Ovary (tissue), 9 donors: ENCODE measurements around the gene ZPBP. TPM values are rescaled to one million over a fixed set of nuclear protein-coding genes. Genes with fewer than 3 reads are reported as not detected.

Experiments
- DNase-seq, 5 donors: peaks; one replicate each; pipeline ENCODE4 v3.0.0-alpha.2; 2019 to 2020
- H3K27ac ChIP-seq, 2 donors: fragments of 200-600 bp; one replicate each; pipeline versions ENCODE4 v1.5.1 to v1.8.0; 2019 to 2022
- H3K27me3 ChIP-seq: fragments of 200-600 bp; one replicate; pipeline ENCODE4 v1.8.0; 2022
- H3K36me3 ChIP-seq: fragments of 200-600 bp; sonication (generic); one replicate; pipeline ENCODE4 v1.5.1; 2019
- H3K4me1 ChIP-seq: one replicate; pipeline ENCODE4 v1.8.1; 2013; ENCODE audit warnings: mild to moderate bottlenecking, moderate library complexity; ENCODE audit not compliant: insufficient read depth
- H3K4me3 ChIP-seq: fragments of 200-600 bp; sonication (generic); one replicate; pipeline ENCODE4 v1.5.1; 2017
- H3K9me3 ChIP-seq, 2 donors: fragments of 200-600 bp in 1 of 2; sonication (generic) in 1 of 2; one replicate each; pipeline versions ENCODE4 v1.5.1 to v1.8.1; 2013 to 2019; ENCODE audit warnings: mild to moderate bottlenecking in 1 of 2, moderate library complexity in 1 of 2
- CTCF ChIP-seq, 3 donors: fragments of 450-650 bp in 2 of 3; fragments of 200-600 bp in 1 of 3; IDR thresholded peaks; one replicate each; pipeline versions ENCODE4 v1.5.1 to v1.8.0; 2016 to 2022; ENCODE audit warnings: antibody characterized with exemption in 3 of 3, mild to moderate bottlenecking in 1 of 3
- EP300 ChIP-seq: sonication (generic); formaldehyde crosslinking; IDR thresholded peaks from one replicate; pipeline ENCODE4 v1.6.1; 2017; ENCODE audit warnings: antibody characterized with exemption
- POLR2A ChIP-seq: fragments of 450-650 bp; IDR thresholded peaks from one replicate; pipeline ENCODE4 v1.6.1; 2017; ENCODE audit warnings: antibody characterized with exemption, mild to moderate bottlenecking, moderate library complexity
- WGBS, 3 donors: extraction: QIAGEN DNeasy Blood & Tissue Kit in 1 of 3; methylation state at CpG; one replicate each; pipeline versions ENCODE4 v1.1.5 to v1.1.7; 2013 to 2017; 5-methylcytosine and 5-hydroxymethylcytosine counted together
- intact Hi-C, 4 donors: fragments of 100-400 bp; cut with DNase I; formaldehyde crosslinking; loops; one replicate each; pipeline versions ENCODE4 v1.11.0 to v1.15.1; 2022 to 2023
- polyA plus RNA-seq, 2 donors: library from polyadenylated mRNA; stranded (reverse); fragments of 200-250 nt in 1 of 2; fragments of 350-450 nt in 1 of 2; fragmentation: Illumina TruSeq in 1 of 2; extraction: RNeasy Lipid Tissue Mini Kit (QIAGEN cat#74804) in 1 of 2; gene quantifications; one replicate each; pipeline ENCODE4 v1.2.3, GENCODE V29; 2013 to 2014
- total RNA-seq, 7 donors: library from RNA; depleted of rRNA in 2 of 7; stranded (reverse); fragments of >200 nt in 2 of 7; fragmentation: NEBNext Ultra II Directional in 3 of 7; extraction: Animal tissue kit (Norgen Biotek cat#: 25700) in 3 of 7; gene quantifications; one replicate each; pipeline versions ENCODE4 v1.1.0 to v1.2.4, GENCODE V29; 2016 to 2023
- donor health status: DM: no; HTN: no; CAD: no; lungs with moderate emphysema.
- donor health status: DM: no; HTN: no; CAD: no.
- donor health status: Bipolar disorder and iron deficiency.
- donor health status: DM: yes; HTN: yes; CAD: no.
- donor health status: DM: no; HTN: no; CAD: no.
- donor health status: DM: yes; HTN: yes; CAD: no.

The ZPBP gene
- total and polyA plus RNA-seq, 9 donors, result 0.24 to 1.8 (median 0.69) TPM; not detected in 3

- intact Hi-C loops, result no loop called here
- H3K36me3 ChIP-seq, result no peaks in the 10 kb centered on the region
- H3K4me3 ChIP-seq, result no peak overlapping the region
- no peak for DNase-seq
- peaks cover 0 to 3% of the 10 kb centered on the region in 2 donors for H3K9me3 ChIP-seq
- WGBS, 3 donors, result 89 to 100% (median 91%) methylated on average over 2 of the region's 2 CpGs
- H3K27ac ChIP-seq, result no peak overlapping the region
- H3K27me3 ChIP-seq, result no peaks in the 10 kb centered on the region
- no peak for TF ChIP-seq EP300
- TF ChIP-seq POLR2A, result no peak
- TF ChIP-seq CTCF (IDR thresholded peaks at IDR 0.05), result no peak
- H3K4me1 ChIP-seq, result no peaks in the 10 kb centered on the region
Measured at GRCh38 chr7:49928787-49929186, 164.3 kb downstream of the ZPBP start.

GRCh38 chr7:49927631-49928030 lies 165.4 kb downstream of the ZPBP start:
- TF ChIP-seq EP300 (no peak), POLR2A (no peak), CTCF (IDR thresholded peaks at IDR 0.05) (no peak)
- DNase-seq, result no peak
- H3K36me3 ChIP-seq, result no peaks in the 10 kb centered on the region
- H3K4me3 ChIP-seq, result no peak overlapping the region
- peaks cover 0 to 3% of the 10 kb centered on the region in 2 donors for H3K9me3 ChIP-seq
- no peaks in the 10 kb centered on the region for H3K27me3 ChIP-seq
- 91 to 94% (median 92%) methylated on average over 5 of the region's 5 CpGs for WGBS, 3 donors
- no peaks in the 10 kb centered on the region for H3K4me1 ChIP-seq
- H3K27ac ChIP-seq, result no peak overlapping the region
- intact Hi-C loops, result no loop called here

- no peak overlapping the region for H3K27ac ChIP-seq
- H3K9me3 ChIP-seq, result peaks cover 0 to 2% of the 10 kb centered on the region in 2 donors
- no peaks in the 10 kb centered on the region for H3K36me3 ChIP-seq
- DNase-seq, result no peak
- TF ChIP-seq CTCF (IDR thresholded peaks at IDR 0.05) (no peak), POLR2A (no peak), EP300 (no peak)
- 89% methylated on average over 6 of the region's 6 CpGs for WGBS, 3 donors
- no peak overlapping the region for H3K4me3 ChIP-seq
- H3K27me3 ChIP-seq, result no peaks in the 10 kb centered on the region
- intact Hi-C loops, result no loop called here
- no peaks in the 10 kb centered on the region for H3K4me1 ChIP-seq
Measured at GRCh38 chr7:49926720-49927119, 166.3 kb downstream of the ZPBP start.

- Histone ChIP-seq H3K4me1 (no peaks in the 10 kb centered on the region), H3K27me3 (no peaks in the 10 kb centered on the region), H3K9me3 (no peaks in the 10 kb centered on the region), H3K36me3 (no peaks in the 10 kb centered on the region), H3K27ac (no peak overlapping the region), H3K4me3 (no peak overlapping the region)
- TF ChIP-seq POLR2A, result no peak
- no peak for TF ChIP-seq CTCF (IDR thresholded peaks at IDR 0.05)
- TF ChIP-seq EP300, result no peak
- WGBS, 3 donors, result 89 to 92% (median 90%) methylated on average over 8 of the region's 8 CpGs
- intact Hi-C loops, result no loop called here
- no peak for DNase-seq
Measured at GRCh38 chr7:49911909-49912308, 181.1 kb downstream of the ZPBP start.

- Histone ChIP-seq H3K9me3 (no peaks in the 10 kb centered on the region), H3K36me3 (no peaks in the 10 kb centered on the region), H3K4me3 (no peak overlapping the region), H3K27ac (no peak overlapping the region), H3K27me3 (no peaks in the 10 kb centered on the region), H3K4me1 (peaks cover 1% of the 10 kb centered on the region)
- DNase-seq, result no peak
- WGBS, 3 donors, result 83 to 85% (median 84%) methylated on average over 4 of the region's 4 CpGs
- no peak for TF ChIP-seq CTCF (IDR thresholded peaks at IDR 0.05)
- TF ChIP-seq EP300, result no peak
- TF ChIP-seq POLR2A, result no peak
- intact Hi-C loops, result no loop called here
Measured at GRCh38 chr7:49894543-49894942, 198.5 kb downstream of the ZPBP start.
